ENCODE measurements around the gene ATP9A. TPM values are rescaled to one million over a fixed set of nuclear protein-coding genes. Genes with fewer than 3 reads are reported as not detected.

Gene ATP9A
- total and polyA plus RNA-seq, 2 donors from 2014 or later, result 7.1 to 40.2 TPM

- no peak overlapping the region for H3K27ac ChIP-seq (ENCODE audit: low read depth in 2 of 2, low read length in 2 of 2)
- TF ChIP-seq CTCF (IDR thresholded peaks at IDR 0.05; ENCODE audit: borderline replicate concordance, extremely low read depth, insufficient read depth), result no peak
- H3K36me3 ChIP-seq (ENCODE audit: control insufficient read depth in 2 of 3, insufficient read depth in 3 of 3, low read length in 3 of 3), result no peaks in the 10 kb centered on the region
- H3K4me1 ChIP-seq (ENCODE audit: control insufficient read depth in 2 of 3, insufficient read depth in 2 of 3, low read depth in 1 of 3, low read length in 3 of 3), result no peaks in the 10 kb centered on the region
- FAIRE-seq, result no peak
- intact Hi-C loops (cut with DNase I), result no loop called here
- no peak overlapping the region for H3K4me3 ChIP-seq (ENCODE audit: low read length in 3 of 3)
- no peaks in the 10 kb centered on the region for H3K27me3 ChIP-seq (ENCODE audit: control insufficient read depth, insufficient read depth, low read length)
- H3K9ac ChIP-seq (ENCODE audit: low read length in 3 of 3), result no peak overlapping the region
- H3K9me3 ChIP-seq (ENCODE audit: control insufficient read depth in 2 of 3, insufficient read depth in 1 of 3, low read length in 3 of 3), result no peaks in the 10 kb centered on the region
- DNase-seq, result no peak
Observed at GRCh38 chr20:51574248-51575033, 193.7 kb downstream of the ATP9A start.

- H3K4me3 ChIP-seq (ENCODE audit: low read length in 3 of 3), result no peak overlapping the region
- H3K4me1 ChIP-seq (ENCODE audit: control insufficient read depth in 2 of 3, insufficient read depth in 2 of 3, low read depth in 1 of 3, low read length in 3 of 3), result no peaks in the 10 kb centered on the region
- no peaks in the 10 kb centered on the region for H3K27me3 ChIP-seq (ENCODE audit: control insufficient read depth, insufficient read depth, low read length)
- DNase-seq, result no peak
- TF ChIP-seq CTCF (IDR thresholded peaks at IDR 0.05; ENCODE audit: borderline replicate concordance, extremely low read depth, insufficient read depth), result no peak
- no peak for FAIRE-seq
- intact Hi-C loops (cut with DNase I), result no loop called here
- no peak overlapping the region for H3K9ac ChIP-seq (ENCODE audit: low read length in 3 of 3)
- H3K9me3 ChIP-seq (ENCODE audit: control insufficient read depth in 2 of 3, insufficient read depth in 1 of 3, low read length in 3 of 3), result no peaks in the 10 kb centered on the region
- H3K36me3 ChIP-seq (ENCODE audit: control insufficient read depth in 2 of 3, insufficient read depth in 3 of 3, low read length in 3 of 3), result no peaks in the 10 kb centered on the region
- no peak overlapping the region for H3K27ac ChIP-seq (ENCODE audit: low read depth in 2 of 2, low read length in 2 of 2)
Observed at GRCh38 chr20:51573576-51574243, 194.5 kb downstream of the ATP9A start.

GRCh38 chr20:51571460-51571794 is 196.8 kb downstream of the ATP9A start:
- intact Hi-C loops (cut with DNase I), result no loop called here

More at GRCh38 chr20:51571460-51571794, 196.8 kb downstream of the ATP9A start:
- H3K36me3 ChIP-seq (ENCODE audit: control insufficient read depth in 2 of 3, insufficient read depth in 3 of 3, low read length in 3 of 3), result no peaks in the 10 kb centered on the region
- no peak for FAIRE-seq
- H3K27ac ChIP-seq (ENCODE audit: low read depth in 2 of 2, low read length in 2 of 2), result no peak overlapping the region
- no peak overlapping the region for H3K4me3 ChIP-seq (ENCODE audit: low read length in 3 of 3)
- H3K9ac ChIP-seq (ENCODE audit: low read length in 3 of 3), result no peak overlapping the region
- no peak for DNase-seq
- H3K9me3 ChIP-seq (ENCODE audit: control insufficient read depth in 2 of 3, insufficient read depth in 1 of 3, low read length in 3 of 3), result no peaks in the 10 kb centered on the region
- no peak for TF ChIP-seq CTCF (IDR thresholded peaks at IDR 0.05; ENCODE audit: borderline replicate concordance, extremely low read depth, insufficient read depth)
- no peaks in the 10 kb centered on the region for H3K4me1 ChIP-seq (ENCODE audit: control insufficient read depth in 2 of 3, insufficient read depth in 2 of 3, low read depth in 1 of 3, low read length in 3 of 3)
- H3K27me3 ChIP-seq (ENCODE audit: control insufficient read depth, insufficient read depth, low read length), result no peaks in the 10 kb centered on the region

Measured in kidney (tissue), 14 donors.